C4-2B (cell line): ENCODE measurements around the gene AMBP.

Source experiments
- H3K27ac ChIP-seq: fragments of 450-650 bp; 2 replicates; pipeline ENCODE4 v1.5.1; 2017
- CTCF ChIP-seq: fragments of 450-650 bp; conservative IDR thresholded peaks from 2 replicates; pipeline ENCODE4 v1.5.1; 2017; ENCODE audit warnings: mild to moderate bottlenecking
- ZFX ChIP-seq: fragments of 450-650 bp; IDR thresholded peaks from 2 replicates; pipeline ENCODE4 v1.6.1; 2017

The AMBP gene

GRCh38 chr9:114015607-114016006, 62.5 kb downstream of the AMBP start:
- H3K27ac ChIP-seq, result no peak overlapping the region
- TF ChIP-seq ZFX (no peak), CTCF (no peak)

- H3K27ac ChIP-seq, result no peak overlapping the region
- no peak for TF ChIP-seq ZFX
- TF ChIP-seq CTCF, result no peak
These were observed 64.1 kb downstream of the AMBP start for GRCh38 chr9:114014044-114014443.

- H3K27ac ChIP-seq, result no peak overlapping the region
- TF ChIP-seq CTCF (no peak), ZFX (no peak)
These were observed 66.0 kb downstream of the AMBP start for GRCh38 chr9:114012126-114012525.

- TF ChIP-seq CTCF (no peak), ZFX (no peak)
- H3K27ac ChIP-seq, result no peak overlapping the region
These were observed 66.8 kb downstream of the AMBP start for GRCh38 chr9:114011313-114011712.
